Testis (tissue), 2 donors: ENCODE measurements around the gene SCRT2.

Experiments used
- POLR2A ChIP-seq: fragments of 450-650 bp; IDR thresholded peaks from one replicate; pipeline ENCODE4 v1.6.1; 2017; ENCODE audit warnings: antibody characterized with exemption, mild to moderate bottlenecking, moderate library complexity
- TF ChIP-seq, protein P1 (sequence below), 3 experiments: fragments of 450-650 bp in 2 of 3; fragments of 200-600 bp in 1 of 3; sonication (generic) in 1 of 3; IDR thresholded peaks; one replicate each; pipeline ENCODE4 v1.5.1; 2016 to 2019; ENCODE audit warnings: antibody characterized with exemption in 3 of 3, mild to moderate bottlenecking in 2 of 3, moderate library complexity in 1 of 3

- TF ChIP-seq, protein P1, sequence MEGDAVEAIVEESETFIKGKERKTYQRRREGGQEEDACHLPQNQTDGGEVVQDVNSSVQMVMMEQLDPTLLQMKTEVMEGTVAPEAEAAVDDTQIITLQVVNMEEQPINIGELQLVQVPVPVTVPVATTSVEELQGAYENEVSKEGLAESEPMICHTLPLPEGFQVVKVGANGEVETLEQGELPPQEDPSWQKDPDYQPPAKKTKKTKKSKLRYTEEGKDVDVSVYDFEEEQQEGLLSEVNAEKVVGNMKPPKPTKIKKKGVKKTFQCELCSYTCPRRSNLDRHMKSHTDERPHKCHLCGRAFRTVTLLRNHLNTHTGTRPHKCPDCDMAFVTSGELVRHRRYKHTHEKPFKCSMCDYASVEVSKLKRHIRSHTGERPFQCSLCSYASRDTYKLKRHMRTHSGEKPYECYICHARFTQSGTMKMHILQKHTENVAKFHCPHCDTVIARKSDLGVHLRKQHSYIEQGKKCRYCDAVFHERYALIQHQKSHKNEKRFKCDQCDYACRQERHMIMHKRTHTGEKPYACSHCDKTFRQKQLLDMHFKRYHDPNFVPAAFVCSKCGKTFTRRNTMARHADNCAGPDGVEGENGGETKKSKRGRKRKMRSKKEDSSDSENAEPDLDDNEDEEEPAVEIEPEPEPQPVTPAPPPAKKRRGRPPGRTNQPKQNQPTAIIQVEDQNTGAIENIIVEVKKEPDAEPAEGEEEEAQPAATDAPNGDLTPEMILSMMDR (IDR thresholded peaks at IDR 0.05) = no peak
- no peak for TF ChIP-seq POLR2A
These were observed 7.0 kb downstream of the SCRT2 start for GRCh38 chr20:668638-669037.
